PFSK-1 (cell line): ENCODE results near the gene RPA1.

ENCODE experiments used
- FOXP2 ChIP-seq: optimal IDR thresholded peaks from 2 replicates; pipeline ENCODE3; 2011; ENCODE audit warnings: borderline replicate concordance, control low read depth, inconsistent platforms; ENCODE audit not compliant: insufficient read depth; ENCODE audit errors: extremely low read length, extremely low read depth
- POLR2AphosphoS5 ChIP-seq: IDR thresholded peaks from 2 replicates; pipeline ENCODE4 v1.6.1; 2012; ENCODE audit warnings: low read depth, mild to moderate bottlenecking, control low read depth, low read length, moderate library complexity
- SIN3A ChIP-seq: IDR thresholded peaks from 2 replicates; pipeline ENCODE4 v1.6.1; 2012; ENCODE audit warnings: mild to moderate bottlenecking, low read length, moderate library complexity, borderline replicate concordance; ENCODE audit not compliant: insufficient read depth
- TAF1 ChIP-seq: IDR thresholded peaks from 2 replicates; pipeline ENCODE4 v1.6.1; 2012; ENCODE audit warnings: low read length, control low read depth, borderline replicate concordance; ENCODE audit not compliant: insufficient read depth
- TF ChIP-seq, protein P1 (sequence below), 2 experiments: IDR thresholded peaks; 2 replicates each; pipeline versions ENCODE4 v1.6.1 to v1.8.0; 2011 to 2012; ENCODE audit warnings: low read depth in 2 of 2, low read length in 2 of 2, control low read depth in 1 of 2, inconsistent platforms in 1 of 2, mild to moderate bottlenecking in 1 of 2, moderate library complexity in 1 of 2; ENCODE audit not compliant: insufficient read depth in 1 of 2

DNA sequence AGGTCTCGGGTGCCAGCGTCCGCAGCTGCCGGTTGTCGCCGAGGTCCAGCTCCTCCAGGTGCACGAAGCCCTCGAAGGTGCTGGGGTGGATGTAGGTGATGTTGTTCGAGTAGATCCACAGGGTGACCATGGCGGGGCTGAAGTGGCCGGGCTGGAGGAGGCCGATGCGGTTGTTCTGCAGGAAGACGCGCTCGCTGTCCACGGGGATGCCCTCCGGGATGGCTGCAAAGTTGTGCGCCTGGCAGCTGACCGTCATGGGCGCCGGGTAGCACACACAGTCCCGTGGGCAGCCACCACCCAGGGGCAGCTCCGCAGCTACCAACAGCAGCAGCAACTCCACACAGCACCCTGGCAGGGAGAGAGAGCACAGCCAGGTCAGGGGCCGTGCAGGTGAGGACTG lies 107.7 kb downstream of the RPA1 start:
- TF ChIP-seq, protein P1, sequence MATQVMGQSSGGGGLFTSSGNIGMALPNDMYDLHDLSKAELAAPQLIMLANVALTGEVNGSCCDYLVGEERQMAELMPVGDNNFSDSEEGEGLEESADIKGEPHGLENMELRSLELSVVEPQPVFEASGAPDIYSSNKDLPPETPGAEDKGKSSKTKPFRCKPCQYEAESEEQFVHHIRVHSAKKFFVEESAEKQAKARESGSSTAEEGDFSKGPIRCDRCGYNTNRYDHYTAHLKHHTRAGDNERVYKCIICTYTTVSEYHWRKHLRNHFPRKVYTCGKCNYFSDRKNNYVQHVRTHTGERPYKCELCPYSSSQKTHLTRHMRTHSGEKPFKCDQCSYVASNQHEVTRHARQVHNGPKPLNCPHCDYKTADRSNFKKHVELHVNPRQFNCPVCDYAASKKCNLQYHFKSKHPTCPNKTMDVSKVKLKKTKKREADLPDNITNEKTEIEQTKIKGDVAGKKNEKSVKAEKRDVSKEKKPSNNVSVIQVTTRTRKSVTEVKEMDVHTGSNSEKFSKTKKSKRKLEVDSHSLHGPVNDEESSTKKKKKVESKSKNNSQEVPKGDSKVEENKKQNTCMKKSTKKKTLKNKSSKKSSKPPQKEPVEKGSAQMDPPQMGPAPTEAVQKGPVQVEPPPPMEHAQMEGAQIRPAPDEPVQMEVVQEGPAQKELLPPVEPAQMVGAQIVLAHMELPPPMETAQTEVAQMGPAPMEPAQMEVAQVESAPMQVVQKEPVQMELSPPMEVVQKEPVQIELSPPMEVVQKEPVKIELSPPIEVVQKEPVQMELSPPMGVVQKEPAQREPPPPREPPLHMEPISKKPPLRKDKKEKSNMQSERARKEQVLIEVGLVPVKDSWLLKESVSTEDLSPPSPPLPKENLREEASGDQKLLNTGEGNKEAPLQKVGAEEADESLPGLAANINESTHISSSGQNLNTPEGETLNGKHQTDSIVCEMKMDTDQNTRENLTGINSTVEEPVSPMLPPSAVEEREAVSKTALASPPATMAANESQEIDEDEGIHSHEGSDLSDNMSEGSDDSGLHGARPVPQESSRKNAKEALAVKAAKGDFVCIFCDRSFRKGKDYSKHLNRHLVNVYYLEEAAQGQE (IDR thresholded peaks at IDR 0.05; ENCODE audit: insufficient read depth in 1 of 2, low read depth in 2 of 2, low read length in 2 of 2), result no peak
- no peak for TF ChIP-seq POLR2AphosphoS5
- TF ChIP-seq TAF1, result no peak
- TF ChIP-seq SIN3A, result no peak
- TF ChIP-seq FOXP2, result no peak
